Upper lobe of left lung (tissue), 4 donors: ENCODE measurements around the gene ERCC8.

Experiments used
- POLR2A ChIP-seq, 4 donors: fragments of 450-650 bp; IDR thresholded peaks; one replicate each; pipeline ENCODE4 v1.5.1; 2016 to 2017; ENCODE audit warnings: antibody characterized with exemption in 4 of 4, mild to moderate bottlenecking in 2 of 4
- TF ChIP-seq, protein P1 (sequence below), 6 experiments: fragments of 450-650 bp in 4 of 6; fragments of 200-600 bp in 2 of 6; sonication (generic) in 2 of 6; IDR thresholded peaks; one replicate each; pipeline ENCODE4 v1.5.1; 2016 to 2019; ENCODE audit warnings: antibody characterized with exemption in 6 of 6

GRCh38 chr5:60903356-60903755 lies 41.5 kb downstream of the ERCC8 start:
- TF ChIP-seq, protein P1, sequence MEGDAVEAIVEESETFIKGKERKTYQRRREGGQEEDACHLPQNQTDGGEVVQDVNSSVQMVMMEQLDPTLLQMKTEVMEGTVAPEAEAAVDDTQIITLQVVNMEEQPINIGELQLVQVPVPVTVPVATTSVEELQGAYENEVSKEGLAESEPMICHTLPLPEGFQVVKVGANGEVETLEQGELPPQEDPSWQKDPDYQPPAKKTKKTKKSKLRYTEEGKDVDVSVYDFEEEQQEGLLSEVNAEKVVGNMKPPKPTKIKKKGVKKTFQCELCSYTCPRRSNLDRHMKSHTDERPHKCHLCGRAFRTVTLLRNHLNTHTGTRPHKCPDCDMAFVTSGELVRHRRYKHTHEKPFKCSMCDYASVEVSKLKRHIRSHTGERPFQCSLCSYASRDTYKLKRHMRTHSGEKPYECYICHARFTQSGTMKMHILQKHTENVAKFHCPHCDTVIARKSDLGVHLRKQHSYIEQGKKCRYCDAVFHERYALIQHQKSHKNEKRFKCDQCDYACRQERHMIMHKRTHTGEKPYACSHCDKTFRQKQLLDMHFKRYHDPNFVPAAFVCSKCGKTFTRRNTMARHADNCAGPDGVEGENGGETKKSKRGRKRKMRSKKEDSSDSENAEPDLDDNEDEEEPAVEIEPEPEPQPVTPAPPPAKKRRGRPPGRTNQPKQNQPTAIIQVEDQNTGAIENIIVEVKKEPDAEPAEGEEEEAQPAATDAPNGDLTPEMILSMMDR (IDR thresholded peaks at IDR 0.05), result no peak
- TF ChIP-seq POLR2A (IDR thresholded peaks at IDR 0.05), result no peak
